Activated gamma-delta T cell treated with anti-CD3 and anti-CD28 coated beads, Interleukin-2, amount 50 U/mL, for 16 hours (primary cell): Measurements from ENCODE around the gene CCR7.

ENCODE experiments used
- DNase-seq: peaks from one replicate; pipeline ENCODE4 v3.0.0-alpha.2; 2020; ENCODE audit warnings: low read depth

Gene CCR7

DNA sequence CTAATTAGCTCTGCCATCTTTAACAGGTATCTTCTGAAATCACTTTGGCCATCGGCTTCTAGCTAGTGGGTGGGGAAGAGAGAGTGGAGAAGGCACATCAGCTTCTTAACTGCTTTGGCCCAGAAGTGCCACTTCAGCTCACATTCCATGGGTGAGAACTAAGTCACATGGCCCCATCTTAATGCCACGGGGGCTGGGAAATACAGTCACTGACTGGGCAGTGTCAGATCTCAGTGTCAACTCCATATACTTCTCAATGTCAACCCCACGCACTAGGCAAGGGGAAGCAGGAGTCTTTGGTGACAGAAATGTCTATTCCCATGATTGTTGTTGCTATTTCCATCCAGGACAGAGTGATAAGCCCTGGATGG lies 29.4 kb downstream of the CCR7 start:
- DNase-seq, result no peak

DNA sequence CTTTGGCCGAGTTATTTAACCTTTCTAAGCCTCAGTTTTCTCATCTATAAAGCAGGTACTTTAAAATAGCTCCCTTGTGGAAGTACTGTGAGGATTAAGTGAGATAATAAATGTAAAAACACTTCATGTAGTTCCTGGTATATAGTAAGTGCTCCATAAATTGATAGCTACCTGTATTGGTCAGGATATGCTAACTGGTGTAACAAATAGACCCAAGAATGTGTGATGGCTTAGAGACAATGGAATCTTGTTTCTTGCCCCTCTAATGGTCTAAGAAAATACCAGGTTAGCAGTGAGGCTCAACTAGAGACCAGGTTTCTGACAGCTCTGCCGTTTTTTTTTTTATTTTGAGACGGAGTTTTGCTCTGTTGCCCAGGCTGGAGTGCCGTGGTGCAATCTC lies 29.8 kb downstream of the CCR7 start:
- no peak for DNase-seq

DNA sequence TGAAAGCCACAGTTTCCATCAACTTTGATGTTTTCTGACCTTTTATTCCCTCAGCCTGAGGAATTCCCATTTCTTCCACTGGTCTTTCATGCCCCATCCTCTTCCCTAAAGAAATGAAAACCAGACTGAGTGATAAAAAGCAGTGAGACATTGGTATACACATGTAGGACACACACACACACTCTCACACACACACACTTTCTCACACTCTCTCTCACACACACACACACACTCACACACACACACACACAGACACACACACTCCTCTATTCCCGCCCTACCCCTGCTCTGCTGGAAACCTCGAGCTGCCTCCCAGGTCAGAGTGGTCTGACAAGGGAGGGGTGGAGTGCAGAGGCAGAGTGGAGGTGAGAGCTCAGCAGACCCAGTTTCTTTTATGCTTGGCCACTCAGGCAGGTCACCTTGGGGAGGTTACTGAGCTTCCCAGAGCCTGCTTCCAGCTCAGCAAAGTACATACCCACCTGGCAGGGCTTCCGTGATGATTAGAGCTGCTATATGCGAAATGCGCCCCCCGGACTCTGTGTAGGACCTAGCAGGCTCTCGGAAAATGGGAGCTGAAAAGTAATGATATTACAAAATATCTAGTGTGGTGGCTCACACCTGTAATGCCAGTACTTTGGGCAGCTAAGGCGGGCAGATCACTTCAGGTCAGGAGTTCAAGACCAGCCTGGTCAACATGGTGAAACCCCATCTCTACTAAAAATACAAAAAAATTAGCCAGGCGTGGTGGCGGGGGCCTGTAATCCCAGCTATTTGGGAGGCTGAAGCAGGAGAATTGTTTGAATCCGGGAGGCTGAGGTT lies 30.7 kb downstream of the CCR7 start:
- DNase-seq, result no peak

DNA sequence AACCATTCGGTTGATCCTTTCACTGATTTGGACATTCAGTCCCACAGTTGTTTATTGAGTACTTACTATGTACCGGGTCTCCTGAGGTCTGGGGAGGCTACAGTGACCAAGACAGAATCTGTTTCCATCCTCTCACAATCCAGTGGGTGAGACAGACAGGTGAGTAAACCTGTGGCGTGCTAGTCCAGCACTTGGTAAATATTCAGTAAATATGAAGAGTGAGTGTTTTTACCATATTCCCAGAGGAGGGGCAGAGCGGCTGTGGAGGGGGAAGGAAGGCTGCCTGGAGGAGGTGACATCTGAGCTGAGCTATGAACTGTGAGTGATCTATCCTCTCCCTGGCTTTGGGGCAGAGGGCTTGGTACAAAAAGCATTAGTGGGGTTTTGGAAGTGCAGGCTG lies 31.4 kb downstream of the CCR7 start:
- DNase-seq, result no peak

DNA sequence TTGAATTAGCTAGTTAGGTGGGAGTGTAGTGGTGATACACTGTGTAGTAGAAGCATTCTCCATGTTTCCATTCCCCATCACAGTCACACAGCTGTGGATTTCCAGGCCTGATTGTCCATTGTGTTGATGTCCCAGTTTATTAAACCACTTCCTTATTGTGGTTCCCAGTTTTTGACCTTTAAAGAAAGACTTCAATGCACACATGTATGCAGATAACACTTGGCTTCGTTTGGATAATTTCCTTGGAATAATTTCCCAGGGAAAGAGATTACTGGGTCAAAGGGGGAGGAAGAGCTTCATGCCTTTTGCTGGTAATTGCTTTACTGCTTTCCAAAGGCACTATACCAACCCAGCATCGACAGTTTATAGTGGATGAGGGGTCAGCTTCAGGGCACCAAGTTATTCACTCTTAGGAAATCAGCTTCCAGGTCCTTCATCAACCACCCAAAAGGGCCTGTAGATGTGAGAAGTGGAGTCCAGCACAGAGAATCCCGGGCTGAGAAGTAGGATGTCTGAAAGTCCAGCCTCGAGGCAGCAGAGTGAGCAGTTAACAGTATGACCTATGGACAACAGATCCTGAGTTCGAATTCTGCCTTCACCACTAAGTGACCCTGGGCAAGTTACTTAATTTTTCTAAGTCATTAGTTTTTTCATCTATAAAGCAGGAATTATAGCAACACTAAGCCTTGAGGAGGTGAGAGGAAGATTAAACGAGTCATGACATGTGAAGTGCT lies 32.6 kb downstream of the CCR7 start:
- no peak for DNase-seq

DNA sequence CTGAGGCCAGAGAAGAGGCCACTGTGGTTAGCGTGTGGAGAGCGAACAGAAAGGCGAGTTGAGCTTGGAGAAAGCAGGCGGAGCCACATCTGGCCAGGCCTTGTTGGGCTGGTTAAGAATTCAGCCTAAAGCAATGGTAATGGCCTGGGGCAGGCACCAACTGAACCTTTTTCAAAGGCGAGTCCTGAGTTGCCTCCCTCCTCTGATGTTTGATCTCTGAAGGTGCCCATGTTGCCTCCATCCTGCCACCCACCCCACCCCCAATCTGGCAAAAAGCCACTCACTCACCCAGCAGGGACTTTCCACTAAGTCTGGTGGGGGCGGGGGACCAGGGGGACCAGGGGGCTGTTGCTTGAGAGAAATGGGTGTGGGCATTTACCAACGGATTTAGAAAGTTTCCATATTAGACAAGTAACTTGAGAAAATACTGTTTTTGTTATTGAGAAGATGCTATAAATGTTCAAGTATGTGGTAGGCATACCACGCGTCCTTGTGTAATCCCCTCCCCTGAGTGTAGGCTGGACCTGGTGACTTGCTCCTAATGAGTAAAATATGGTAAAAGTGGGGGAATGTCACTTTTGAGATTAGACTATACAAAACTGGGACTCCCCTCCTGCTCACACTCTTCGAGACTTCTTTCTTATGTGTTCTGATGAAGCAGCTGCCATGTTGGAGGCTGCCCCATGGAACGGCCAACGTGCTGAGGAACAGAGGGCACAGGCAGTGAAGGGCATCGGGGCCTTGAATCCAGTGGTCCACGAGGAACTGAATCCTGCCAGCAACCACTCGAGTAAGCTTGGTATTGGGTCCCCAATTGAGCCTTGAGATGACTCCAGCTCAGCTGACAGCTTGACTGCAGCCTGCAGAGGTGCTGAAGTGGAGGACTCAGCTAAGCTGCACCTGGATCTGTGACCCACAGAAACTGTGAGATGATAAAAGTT lies 34.0 kb downstream of the CCR7 start:
- DNase-seq, result peak; percentile 55

DNA sequence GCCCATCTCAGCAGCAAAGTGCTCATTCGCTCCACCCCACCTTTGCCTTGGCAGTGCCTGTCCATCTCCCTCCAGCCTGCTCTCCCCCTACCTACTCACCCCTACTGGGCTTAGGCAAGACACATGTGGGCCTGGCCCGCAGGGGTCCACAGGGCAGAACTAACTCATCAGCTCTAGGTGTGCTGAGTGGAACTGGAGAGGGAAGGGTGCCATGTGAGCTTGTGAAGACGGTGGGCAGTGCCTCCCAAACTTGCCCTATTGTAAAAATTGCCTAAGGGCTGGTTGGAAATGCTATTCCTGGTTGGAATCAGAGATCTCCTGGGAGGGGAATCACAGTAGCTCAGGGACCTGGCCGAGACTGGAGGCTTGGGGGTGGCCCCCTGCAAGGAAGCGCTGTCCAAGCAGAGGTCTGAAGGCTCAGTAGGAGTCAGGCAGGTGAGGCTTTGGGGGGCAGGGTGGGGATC lies 34.7 kb downstream of the CCR7 start:
- DNase-seq, result no peak

DNA sequence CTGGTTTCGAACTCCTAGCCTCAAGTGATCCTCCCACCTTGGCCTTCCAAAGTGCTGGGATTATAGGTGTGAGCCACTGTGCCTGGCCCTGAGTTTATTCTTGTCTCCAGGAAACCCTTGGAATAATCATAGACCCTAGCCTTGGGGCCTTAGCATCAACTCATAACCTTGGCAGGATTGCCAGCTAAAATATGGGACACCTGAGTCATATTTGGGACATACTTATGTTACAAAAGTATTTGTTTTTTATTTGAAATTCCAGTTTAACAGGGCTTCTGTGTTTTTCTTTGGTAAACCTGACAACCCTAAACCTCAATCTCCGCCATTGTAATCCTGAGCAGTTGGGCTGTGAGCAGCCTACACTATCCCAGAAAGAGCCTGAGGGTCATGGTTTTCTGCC lies 35.3 kb downstream of the CCR7 start:
- no peak for DNase-seq

DNA sequence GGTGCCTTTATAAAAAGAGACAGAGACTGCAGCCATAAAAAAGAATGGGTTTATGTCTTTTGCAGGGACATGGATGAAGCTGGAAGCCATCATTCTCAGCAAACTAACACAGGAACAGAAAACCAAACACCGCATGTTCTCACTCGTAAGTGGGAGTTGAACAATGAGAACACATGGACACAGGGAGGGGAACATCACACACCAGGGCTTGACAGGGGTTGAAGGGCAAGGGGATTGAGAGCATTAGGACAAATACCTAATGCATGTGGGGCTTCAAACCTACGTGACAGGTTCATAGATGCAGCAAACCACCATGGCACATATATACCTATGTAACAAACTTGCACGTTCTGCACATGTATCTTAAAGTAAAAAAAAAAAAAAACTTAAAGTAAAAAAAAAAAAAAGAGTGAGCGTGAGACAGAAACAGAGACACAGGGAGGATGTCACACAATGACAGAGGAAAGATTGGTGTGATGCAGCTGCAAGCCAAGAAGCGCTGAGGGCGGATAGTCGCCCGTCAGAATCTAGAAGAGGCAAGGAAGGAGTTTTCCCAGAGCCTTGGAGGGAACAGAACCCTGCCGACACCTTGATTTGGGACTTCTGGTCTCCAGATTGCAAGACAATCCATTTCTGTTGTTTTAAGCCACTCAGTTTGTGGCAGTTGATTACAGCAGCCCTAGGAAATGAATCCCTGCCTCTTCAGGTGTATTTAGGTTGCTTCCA lies 36.4 kb downstream of the CCR7 start:
- DNase-seq, result no peak

DNA sequence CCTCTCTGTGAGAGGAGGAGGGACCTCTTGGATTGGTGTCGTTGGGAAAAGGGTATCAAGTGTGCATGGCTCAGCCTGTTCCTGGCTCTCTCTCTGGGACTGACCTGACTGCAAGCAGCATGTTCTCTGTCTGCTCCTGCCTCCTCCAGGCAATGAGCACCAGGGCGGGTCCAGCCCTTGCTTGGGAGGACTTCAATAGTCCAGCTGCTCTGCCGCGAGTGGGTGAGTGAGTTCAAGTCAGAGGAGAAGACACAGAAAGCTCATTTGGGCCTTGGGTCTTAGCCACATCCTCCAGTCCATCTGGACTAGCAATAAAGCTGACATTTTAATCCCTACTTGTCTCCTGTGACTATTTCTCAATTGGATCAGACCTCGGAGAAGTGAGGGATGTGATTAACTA lies 38.6 kb downstream of the CCR7 start:
- DNase-seq, result no peak

DNA sequence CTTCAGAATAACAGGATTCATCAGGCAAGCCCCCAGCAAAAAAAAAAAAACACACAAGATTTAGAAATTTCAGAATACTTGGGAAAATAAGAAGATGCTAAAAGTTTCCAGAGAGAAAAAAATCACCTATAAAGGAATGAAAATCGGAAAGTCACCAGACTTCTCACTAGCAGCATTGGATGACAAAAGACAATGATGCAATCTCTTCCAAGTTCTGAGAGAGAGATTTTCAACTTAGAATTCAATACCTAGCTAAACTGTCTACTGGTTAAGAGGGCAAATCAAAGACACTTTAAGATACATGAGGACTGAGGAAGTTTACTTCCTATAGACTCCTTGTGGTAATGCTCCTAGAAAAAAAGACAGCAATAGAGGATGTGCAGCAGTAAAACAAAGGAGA lies 40.0 kb downstream of the CCR7 start:
- no peak for DNase-seq

DNA sequence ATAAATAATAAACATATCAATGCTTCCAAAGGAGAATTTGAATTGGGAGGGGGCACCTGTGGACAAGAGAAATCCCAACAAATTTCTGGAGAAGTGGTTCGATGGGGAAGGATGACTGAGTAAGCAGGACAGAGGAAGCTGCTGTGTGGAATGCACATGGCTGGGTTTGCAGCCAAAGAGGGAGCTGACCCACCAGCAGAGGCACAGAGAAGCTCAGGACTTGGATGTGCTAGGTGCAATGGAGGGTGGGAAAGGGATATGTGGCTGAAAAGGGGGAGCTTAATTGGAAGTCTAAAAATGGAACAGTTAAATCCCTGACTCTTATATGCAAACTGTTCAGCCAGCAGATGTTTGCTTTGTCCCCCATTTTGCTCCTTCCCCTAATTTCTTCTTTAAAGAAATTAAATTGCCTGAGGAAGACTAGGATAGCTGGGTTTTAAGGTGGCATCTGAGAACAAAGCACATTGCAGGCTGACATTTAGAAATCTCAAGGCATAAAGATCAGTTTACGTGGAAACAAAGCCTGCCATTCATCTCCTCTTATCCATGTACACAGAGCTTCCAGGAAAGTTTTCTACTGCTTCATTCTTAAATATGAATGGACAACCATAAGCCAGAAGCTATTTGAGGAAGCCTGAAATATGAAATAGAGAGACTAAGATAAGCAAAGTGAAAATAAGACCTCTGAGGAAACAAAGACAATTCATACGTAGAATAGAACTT lies 40.9 kb downstream of the CCR7 start:
- DNase-seq, result no peak

DNA sequence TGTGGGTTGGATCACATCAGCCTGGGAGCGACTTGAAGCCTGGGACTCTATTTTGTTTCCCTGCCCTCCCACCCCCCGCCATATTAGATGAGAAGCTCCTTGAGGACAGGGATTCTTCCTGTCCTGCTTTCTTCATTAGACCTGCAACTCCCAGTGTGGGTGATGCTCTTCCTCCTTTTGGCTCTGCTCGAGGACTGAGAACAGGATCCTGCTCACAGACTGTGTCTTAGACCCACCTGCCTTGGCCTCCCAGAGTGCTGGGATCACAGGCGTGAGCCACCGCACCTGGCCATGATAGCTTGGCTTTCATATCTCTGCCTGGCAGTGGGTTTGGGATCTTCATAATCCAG lies 42.3 kb downstream of the CCR7 start:
- no peak for DNase-seq

DNA sequence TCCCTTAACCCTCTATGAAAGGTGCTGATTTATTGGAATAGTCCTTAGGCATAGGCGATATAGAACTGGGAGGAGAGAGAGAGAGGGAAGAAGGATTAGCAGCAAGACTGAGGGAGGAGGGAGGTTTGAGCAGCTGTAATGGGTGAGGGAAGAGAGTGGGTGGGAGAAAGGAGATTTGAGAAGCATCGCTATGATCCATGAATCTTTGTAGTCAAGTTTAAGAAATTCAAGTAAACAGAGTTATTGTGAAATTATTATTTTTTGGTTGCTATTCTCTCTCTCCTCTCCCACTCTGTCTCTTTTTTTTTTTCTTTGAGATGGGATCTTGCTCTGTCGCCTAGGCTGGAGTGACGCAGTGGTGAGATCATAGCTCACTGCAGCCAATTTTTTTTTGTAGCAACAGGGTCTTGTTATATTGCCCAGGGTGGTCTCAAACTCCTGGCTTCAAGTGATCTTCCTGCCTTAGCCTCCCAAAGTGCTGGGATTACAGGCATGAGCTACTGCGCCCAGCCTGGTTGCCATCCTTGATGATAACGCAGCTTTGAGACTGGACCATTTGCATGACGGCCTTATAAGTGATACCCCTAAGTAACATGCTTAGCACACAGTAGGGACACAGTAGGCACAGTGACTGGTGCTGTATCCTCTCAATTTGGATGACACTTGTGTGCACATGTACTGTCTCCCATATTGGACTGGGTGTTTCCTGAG lies 42.9 kb downstream of the CCR7 start:
- DNase-seq, result no peak

DNA sequence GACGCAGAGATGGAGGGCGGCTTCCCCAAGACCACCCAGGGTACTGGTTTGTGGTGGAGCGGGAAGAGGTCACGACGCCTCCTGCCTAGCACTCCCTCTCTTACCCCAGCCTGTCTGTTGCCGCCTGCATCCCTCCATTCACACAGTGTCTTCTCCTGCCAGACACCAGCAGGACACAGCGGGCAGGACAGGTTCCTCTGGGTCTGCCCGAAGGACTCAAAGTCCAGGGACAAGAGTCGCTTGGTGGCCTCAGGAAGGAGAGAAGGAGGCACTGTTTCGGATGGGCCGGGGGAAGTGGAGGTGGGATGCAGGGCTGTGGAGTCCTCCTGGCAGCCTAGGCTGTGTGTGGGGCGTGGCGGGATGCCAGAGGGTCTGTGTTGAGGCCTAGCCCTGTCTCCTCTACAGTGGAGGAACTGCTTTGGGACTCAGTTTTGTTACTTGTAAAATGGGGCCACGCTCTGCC lies 44.2 kb downstream of the CCR7 start:
- no peak for DNase-seq

DNA sequence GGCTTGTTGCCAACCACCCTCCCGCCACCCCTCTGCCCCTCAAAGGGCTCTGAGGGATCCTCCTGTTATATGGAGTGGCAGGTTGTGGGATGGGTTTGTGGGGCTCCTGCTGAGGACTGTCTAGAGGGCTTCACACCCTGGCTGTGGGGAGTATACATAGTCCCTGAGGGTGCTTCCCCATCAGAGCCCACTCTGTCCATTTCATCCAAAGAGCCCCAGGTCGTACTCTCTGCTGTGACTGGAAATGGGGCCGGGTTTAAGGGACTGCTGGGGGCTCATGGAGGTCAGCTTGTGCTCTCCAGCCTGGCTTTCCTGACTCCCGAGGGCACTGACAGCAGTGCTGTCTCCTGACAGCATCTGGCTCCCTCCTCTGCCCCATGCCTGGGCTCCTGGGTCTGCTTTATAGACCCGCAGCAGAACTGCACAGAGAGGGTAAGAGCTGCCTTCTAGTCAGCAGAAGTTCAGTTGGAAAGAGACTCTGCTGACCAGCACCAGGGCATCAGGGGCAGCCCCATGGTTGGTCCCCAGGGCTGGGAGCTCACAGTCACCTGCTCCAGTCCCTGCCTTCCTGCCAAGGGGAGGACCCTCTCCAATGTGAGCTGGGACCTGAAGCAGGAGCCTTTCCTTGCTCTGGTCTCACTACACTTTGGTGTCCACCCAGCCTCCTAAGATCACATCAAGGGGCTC lies 46.0 kb downstream of the CCR7 start:
- DNase-seq, result no peak

DNA sequence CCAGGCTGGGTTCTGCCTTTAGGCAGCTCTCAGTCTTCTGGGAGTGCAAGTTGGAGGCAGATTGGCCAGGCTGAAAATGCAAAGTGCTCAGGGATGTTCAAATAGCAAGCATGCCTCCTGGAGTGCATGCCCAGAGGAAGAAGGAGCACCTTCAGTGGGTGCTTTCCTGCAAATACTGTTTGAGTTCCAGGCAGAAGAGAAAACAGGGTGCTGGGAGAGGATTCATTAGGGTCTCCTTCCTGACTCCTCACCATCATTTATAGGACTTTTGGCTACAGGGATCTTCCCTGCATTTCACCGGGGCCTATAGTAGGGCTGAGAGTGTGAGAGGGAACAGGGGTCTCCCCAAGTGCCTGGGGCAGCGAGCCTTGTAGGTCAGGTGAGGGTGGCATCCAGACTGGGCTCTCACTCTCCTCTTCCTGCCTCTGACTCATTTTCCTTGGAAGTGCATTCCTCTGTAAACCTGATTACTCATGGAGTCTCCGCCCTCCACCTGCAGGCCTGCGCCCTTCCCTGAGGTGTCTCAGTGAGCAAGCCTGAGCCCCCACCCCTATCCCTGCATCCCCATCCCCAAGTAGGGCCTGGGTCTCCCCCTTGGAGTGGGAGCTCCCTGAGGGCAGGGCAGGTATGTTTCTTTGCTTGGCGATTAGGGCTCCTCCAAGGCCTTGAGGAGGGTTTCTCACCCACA lies 46.7 kb downstream of the CCR7 start:
- DNase-seq, result no peak

DNA sequence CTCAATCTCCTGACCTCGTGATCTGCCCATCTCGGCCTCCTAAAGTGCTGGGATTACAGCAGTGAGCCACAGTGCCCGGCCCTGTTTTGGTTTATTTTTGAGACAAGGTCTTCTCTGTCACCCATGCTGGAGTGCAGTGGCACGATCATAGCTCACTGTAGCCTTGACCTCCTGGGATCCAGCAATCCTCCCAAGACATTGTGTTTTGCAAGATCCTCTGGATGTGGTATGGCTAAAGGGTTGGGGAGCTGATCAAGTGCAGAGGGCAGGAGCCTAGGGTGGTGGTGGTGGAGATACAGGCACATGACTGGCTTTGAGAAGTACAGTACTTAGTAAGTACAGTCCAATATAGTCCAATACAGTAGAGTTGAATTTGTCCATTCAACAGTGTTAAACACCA lies 47.3 kb downstream of the CCR7 start:
- no peak for DNase-seq

DNA sequence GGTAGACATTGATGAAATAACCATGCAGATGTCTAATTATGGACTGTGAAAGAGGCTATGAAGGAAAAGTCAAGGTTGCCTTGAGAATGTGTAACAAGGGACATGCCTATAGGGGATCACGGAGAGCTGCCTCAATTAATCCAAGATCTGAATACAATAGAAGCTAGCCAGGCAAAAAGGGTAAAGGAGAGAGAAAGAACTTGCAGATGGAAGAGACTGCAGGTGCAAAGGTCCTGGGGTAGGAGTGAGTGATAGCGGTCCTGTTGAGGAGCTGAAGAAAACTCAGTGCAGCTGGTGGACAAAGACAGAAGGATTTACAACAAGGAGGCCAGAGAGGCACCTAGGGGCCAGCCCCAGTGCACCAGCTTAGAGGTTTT lies 48.0 kb downstream of the CCR7 start:
- DNase-seq, result no peak
